Measurements from ENCODE around the gene CEP170. TPM values are rescaled to one million over a fixed set of nuclear protein-coding genes. Genes with fewer than 3 reads are reported as not detected.

Gene CEP170
- 100 to 1,000 TPM in 5 of 6 experiments, 10 to 100 TPM in 1; 98.6 to 131 (median 117) TPM for total RNA-seq (2021; fragmentation: NEBNext Ultra II Directional; extraction: Animal tissue kit (Norgen Biotek cat#: 25700))
- long read RNA-seq, full-length matches to known transcripts = 1 of 33 reads
- long read RNA-seq, partial matches to known transcripts = 18 of 33 reads
- long read RNA-seq, other reads (novel, unspliced or antisense) = 14 of 33 reads

DNA sequence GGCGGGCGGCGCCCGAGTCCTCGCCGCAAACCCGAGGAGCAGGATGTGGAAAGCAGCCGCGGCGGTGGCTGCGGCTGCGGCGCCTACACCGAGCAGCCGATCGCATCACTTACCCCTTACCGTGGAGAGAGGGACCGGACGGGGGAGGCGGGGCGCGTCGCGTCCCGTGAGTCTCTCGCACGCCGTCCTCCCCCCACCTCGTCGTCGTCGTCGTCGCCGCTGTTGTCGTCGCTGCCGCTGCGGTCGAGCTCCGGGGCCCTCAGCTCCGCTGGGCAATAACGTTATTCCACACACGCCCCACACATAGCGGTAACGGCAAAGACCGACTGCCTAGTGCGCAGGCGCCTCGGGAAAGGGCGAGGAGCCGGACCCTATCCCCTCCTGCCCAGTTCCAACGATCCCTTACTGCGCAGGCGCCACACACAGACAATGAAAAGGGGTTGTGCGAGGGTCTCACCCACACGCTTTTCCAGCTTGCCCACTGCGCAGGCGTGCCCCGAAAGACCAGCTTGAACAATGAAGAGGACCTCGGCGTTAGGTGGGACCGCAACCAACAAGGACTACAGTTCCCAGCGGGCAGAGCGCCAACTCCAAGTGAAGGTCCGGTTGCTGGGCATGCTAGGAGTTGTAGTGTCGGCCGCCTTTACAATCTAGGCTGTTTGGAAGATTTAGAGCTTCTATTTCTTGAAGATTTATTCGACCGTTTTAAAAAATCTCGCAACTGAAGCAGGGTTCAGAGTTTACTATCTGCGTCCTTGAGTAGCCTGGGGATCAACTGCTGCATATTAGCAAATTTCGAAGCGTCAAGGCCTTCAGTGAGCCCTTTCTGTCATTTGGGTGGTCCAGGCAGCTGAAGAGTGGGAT is at the start of gene CEP170:
CEP170 (minus strand) TSS at position 355 of the 864 bp plus-strand sequence. CDS start 30,001 bp downstream, outside the sequence.
- Mint-ChIP-seq H3K4me3 (peak within 1 kb of the TSS; percentile 98), H3K4me1 (ENCODE audit: low read depth) (peaks cover 39% of the 10 kb centered on the region)

GRCh38 chr1:243301059-243301458 is 46.0 kb upstream of the CEP170 start:
- Mint-ChIP-seq H3K4me1 (ENCODE audit: low read depth) (peaks cover 9% of the 10 kb centered on the region), H3K27me3 (ENCODE audit: insufficient read depth) (no peaks in the 10 kb centered on the region), H3K27ac (no peak overlapping the region), H3K36me3 (ENCODE audit: low read depth) (peaks cover 60% of the 10 kb centered on the region), H3K9me3 (peaks cover 6% of the 10 kb centered on the region; the same call in 1 of the 2 replicates), H3K4me3 (no peak overlapping the region)
- no peak for TF ChIP-seq CTCF (IDR thresholded peaks at IDR 0.05)
- no peak for DNase-seq

More for the DNA sequence above, at the start of gene CEP170:
- 0 out of 2 replicates have a peak, but pooled peaks have one; percentile 3 for TF ChIP-seq CTCF (IDR thresholded peaks at IDR 0.05)
- Mint-ChIP-seq H3K36me3 (ENCODE audit: low read depth) (peaks cover 14% of the 10 kb centered on the region), H3K9me3 (no peaks in the 10 kb centered on the region), H3K27ac (peak within 1 kb of the TSS; percentile 98), H3K27me3 (ENCODE audit: insufficient read depth) (peaks cover 2% of the 10 kb centered on the region)
- peak; percentile 89 for DNase-seq

DNA sequence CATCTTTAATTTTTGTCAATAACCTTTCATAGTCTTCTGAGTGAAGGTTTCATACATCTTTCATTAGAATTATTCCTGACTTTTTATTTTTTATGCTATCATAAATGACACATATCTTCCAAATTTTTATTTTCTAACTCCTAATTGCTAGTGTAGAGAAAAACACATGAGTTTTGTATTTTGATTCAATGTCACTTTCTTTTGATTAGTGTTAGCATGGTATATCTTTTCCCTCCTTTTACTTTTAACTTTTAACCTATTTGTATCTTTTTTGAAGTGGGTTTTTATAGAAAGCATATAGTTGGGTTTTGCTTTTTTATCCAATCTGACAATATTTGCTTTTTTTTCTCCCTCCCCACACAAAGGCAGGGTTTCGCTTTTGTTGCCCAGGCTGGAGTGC is 44.0 kb upstream of the CEP170 start:
- peaks cover 3% of the 10 kb centered on the region; the same call in 1 of the 2 replicates for H3K27me3 Mint-ChIP-seq (ENCODE audit: insufficient read depth)
- H3K36me3 Mint-ChIP-seq (ENCODE audit: low read depth) = peaks cover 68% of the 10 kb centered on the region
- H3K27ac Mint-ChIP-seq = no peak overlapping the region
- no peak overlapping the region for H3K4me3 Mint-ChIP-seq
- no peak for DNase-seq
- peaks cover 7% of the 10 kb centered on the region for H3K9me3 Mint-ChIP-seq
- TF ChIP-seq CTCF (IDR thresholded peaks at IDR 0.05) = no peak
- peaks cover 28% of the 10 kb centered on the region for H3K4me1 Mint-ChIP-seq (ENCODE audit: low read depth)

GRCh38 chr1:243294723-243295121 is 39.6 kb upstream of the CEP170 start:
- peaks cover 9% of the 10 kb centered on the region for H3K9me3 Mint-ChIP-seq
- peaks cover 3% of the 10 kb centered on the region for H3K27me3 Mint-ChIP-seq (ENCODE audit: insufficient read depth)
- peaks cover 58% of the 10 kb centered on the region for H3K4me1 Mint-ChIP-seq (ENCODE audit: low read depth)
- TF ChIP-seq CTCF (IDR thresholded peaks at IDR 0.05) = no peak
- no peak overlapping the region for H3K4me3 Mint-ChIP-seq
- peaks cover 75% of the 10 kb centered on the region for H3K36me3 Mint-ChIP-seq (ENCODE audit: low read depth)
- peak overlapping the region; percentile 80 for H3K27ac Mint-ChIP-seq
- peak; percentile 62 for DNase-seq

DNA sequence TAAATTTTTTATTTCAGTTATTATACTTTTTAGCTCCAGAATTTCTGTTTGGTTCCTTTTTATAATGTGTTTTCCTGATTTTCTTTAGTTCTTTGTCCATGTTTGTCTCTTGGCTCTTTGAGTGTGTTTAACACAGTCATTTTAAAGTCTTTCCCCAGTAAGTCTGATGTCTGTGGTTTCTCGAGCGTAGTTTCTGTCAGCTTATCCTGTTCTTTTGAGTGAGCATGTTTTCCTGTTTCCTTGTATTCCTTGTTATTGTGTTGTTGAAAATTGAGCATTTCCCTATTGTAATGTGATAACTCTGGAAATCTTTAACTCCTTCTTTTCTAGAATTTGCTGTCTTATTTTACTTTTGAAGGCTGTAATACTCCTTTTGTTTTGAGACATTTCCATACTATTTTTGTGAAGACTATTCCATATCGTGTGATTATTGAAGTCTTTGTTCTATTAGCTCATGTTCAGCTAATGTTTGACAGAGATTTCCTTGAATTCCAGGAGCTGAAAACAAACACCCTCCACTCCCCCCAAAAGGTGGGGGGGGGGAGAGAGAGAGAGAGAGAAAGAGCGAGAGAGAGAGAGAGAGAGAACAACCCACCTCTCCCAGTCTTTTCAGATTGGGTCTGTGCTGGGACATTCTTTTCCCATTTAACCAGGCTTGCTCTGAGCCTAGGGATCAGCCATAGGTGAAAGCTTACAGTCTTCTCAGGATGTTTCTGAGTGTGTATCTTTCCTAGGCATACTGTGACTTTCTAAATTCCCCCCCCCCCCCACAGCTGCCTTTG is 39.1 kb upstream of the CEP170 start:
- Mint-ChIP-seq H3K4me3 (peak overlapping the region; percentile 20; the same call in 1 of the 2 replicates), H3K36me3 (ENCODE audit: low read depth) (peaks cover 75% of the 10 kb centered on the region), H3K9me3 (peaks cover 9% of the 10 kb centered on the region), H3K27ac (peak overlapping the region; percentile 80), H3K4me1 (ENCODE audit: low read depth) (peaks cover 64% of the 10 kb centered on the region), H3K27me3 (ENCODE audit: insufficient read depth) (peaks cover 3% of the 10 kb centered on the region)
- no peak for TF ChIP-seq CTCF (IDR thresholded peaks at IDR 0.05)
- no peak for DNase-seq
